Activated CD4-positive, alpha-beta T cell treated with anti-CD3 and anti-CD28 coated beads, Interleukin-2, amount 10 ng/mL, durations not matched to agents 7 days and 5 days (primary cell): ENCODE data around the gene SMYD1. TPM values are rescaled to one million over a fixed set of nuclear protein-coding genes. Genes with fewer than 3 reads are reported as not detected.

ENCODE experiments used
- CTCF ChIA-PET: fragments of 350-600 bp; sonication (Branson Sonifier 250); formaldehyde crosslinking; loops from one replicate; lab custom pipeline; 2021; ENCODE audit warnings: antibody characterized with exemption; lab: Charles Lee
- POLR2A ChIA-PET: fragments of 350-600 bp; sonication (Branson Sonifier 250); formaldehyde crosslinking; loops from one replicate; lab custom pipeline; 2021; ENCODE audit warnings: antibody characterized with exemption; lab: Charles Lee
- DNase-seq: peaks from one replicate; pipeline ENCODE4 v3.0.0-alpha.2; 2020
- H3K27ac Mint-ChIP-seq: one replicate; pipeline ENCODE4 v1.8.0; 2021; ENCODE audit warnings: mild to moderate bottlenecking, moderate library complexity, mixed read lengths
- H3K27me3 Mint-ChIP-seq: one replicate; pipeline ENCODE4 v1.8.0; 2021; ENCODE audit warnings: mixed read lengths
- H3K36me3 Mint-ChIP-seq: one replicate; pipeline ENCODE4 v1.8.0; 2021; ENCODE audit warnings: low read depth, mixed read lengths
- H3K4me1 Mint-ChIP-seq: one replicate; pipeline ENCODE4 v1.8.0; 2021; ENCODE audit warnings: mixed read lengths
- H3K4me3 Mint-ChIP-seq: one replicate; pipeline ENCODE4 v1.8.0; 2021; ENCODE audit warnings: mild to moderate bottlenecking, moderate library complexity, mixed read lengths
- H3K9me3 Mint-ChIP-seq: one replicate; pipeline ENCODE4 v1.8.0; 2021; ENCODE audit warnings: mixed read lengths
- total RNA-seq, 2 experiments: library from RNA; stranded (reverse); gene quantifications; one replicate each; pipeline ENCODE4 v1.2.3, GENCODE V29; 2021

The SMYD1 gene
- total RNA-seq, 2 experiments from 2014 or later: not detected

DNA sequence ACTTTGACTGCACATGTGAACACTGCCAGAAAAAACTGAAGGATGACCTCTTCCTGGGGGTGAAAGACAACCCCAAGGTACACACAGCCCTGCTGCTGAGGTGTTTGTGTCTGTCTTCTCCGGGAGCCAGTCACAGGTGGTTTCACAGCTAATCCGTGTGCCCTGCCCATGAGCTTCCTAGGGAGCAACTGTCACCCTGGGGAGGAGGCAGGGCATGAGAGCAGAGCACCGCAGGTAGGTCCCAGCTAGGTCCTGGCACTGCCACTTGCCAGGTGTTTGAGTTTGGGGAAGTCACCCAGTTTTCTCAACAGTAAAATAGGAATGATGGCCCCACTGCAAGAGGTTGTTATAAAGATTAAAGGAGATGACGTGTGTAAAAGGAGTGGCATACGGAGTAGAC, 29.1 kb downstream of the SMYD1 start:
- ChIA-PET CTCF (no interaction called here), POLR2A (no interaction called here)
- no peaks in the 10 kb centered on the region for H3K9me3 Mint-ChIP-seq
- no peaks in the 10 kb centered on the region for H3K27me3 Mint-ChIP-seq
- no peaks in the 10 kb centered on the region for H3K36me3 Mint-ChIP-seq
- H3K27ac Mint-ChIP-seq: no peak overlapping the region
- no peaks in the 10 kb centered on the region for H3K4me1 Mint-ChIP-seq
- no peak overlapping the region for H3K4me3 Mint-ChIP-seq
- DNase-seq: no peak

DNA sequence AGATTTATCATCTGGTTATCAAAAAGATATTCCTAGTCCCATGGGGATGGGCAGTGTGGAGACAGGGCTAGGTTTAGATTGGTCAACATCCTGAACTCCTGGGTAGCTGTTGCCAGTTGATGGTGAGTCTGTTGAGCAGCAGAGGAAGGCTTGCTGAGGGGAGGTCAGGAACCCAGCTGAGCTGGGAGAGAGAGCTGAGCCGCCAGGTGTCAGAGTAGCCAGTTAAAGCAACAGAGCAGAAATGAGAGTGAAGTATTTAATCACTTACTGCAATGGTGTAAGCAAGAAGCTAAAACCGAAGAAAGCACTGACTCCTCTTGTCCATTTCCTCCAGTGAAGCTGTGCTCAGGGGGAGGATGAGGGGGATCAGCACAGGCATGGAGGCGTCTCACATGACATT, 29.6 kb downstream of the SMYD1 start:
- no peak for DNase-seq
- no peaks in the 10 kb centered on the region for H3K36me3 Mint-ChIP-seq
- CTCF ChIA-PET: no interaction called here
- no peak overlapping the region for H3K27ac Mint-ChIP-seq
- POLR2A ChIA-PET: no interaction called here
- no peaks in the 10 kb centered on the region for H3K9me3 Mint-ChIP-seq
- H3K4me3 Mint-ChIP-seq: no peak overlapping the region
- H3K27me3 Mint-ChIP-seq: no peaks in the 10 kb centered on the region
- H3K4me1 Mint-ChIP-seq: no peaks in the 10 kb centered on the region

DNA sequence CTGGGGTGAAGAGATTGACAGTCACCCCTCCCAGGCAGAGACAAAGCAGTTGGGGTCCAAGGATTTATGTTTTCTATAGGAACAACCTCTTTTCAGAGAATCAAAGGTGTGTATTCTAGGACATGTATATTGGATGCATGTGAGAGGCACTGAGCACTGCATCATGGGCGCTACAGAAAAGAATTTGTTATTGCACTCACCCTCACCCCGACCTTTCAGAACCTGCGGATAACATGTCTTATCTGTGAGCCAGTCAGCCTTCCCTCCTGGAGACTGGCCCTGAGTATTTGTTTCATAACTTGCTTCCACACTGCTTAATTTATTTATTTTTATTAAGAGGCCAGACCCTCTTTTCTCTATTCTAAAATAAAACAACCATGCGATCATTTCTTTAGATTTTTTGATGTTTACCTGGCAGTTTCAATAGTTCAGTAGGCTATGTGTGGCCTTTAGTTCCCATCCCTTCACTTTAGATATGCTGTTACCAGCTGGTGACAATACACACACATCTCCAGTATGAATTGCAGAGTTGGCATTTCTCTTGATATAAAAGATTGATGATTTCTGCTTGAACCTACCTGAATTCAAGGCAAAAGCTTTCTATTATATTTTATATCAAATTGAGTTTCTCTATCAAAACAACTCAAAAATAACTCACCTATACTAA, 30.4 kb downstream of the SMYD1 start:
- no peak overlapping the region for H3K4me3 Mint-ChIP-seq
- no peaks in the 10 kb centered on the region for H3K36me3 Mint-ChIP-seq
- CTCF ChIA-PET: no interaction called here
- POLR2A ChIA-PET: no interaction called here
- DNase-seq: no peak
- H3K27ac Mint-ChIP-seq: no peak overlapping the region
- no peaks in the 10 kb centered on the region for H3K9me3 Mint-ChIP-seq
- H3K27me3 Mint-ChIP-seq: peaks cover 7% of the 10 kb centered on the region
- no peaks in the 10 kb centered on the region for H3K4me1 Mint-ChIP-seq

DNA sequence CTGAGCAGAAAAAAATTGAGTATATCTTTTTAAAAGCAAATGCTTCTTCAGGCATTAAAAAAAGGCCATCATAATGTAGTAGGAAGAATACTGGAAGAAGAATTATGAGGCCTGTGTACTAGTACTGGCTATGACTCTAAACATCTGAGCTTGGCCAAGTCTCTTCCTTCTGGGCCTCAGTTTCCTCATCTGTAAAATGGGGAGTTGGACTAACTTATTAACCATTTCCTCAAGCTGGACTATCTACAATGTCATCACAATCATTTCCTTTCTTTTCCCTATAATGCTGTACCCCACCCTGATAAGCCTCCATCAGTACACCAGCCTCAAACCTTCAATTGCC, 30.9 kb downstream of the SMYD1 start:
- H3K27ac Mint-ChIP-seq: no peak overlapping the region
- H3K9me3 Mint-ChIP-seq: no peaks in the 10 kb centered on the region
- no peaks in the 10 kb centered on the region for H3K36me3 Mint-ChIP-seq
- no peaks in the 10 kb centered on the region for H3K4me1 Mint-ChIP-seq
- DNase-seq: no peak
- peaks cover 7% of the 10 kb centered on the region for H3K27me3 Mint-ChIP-seq
- POLR2A ChIA-PET: no interaction called here
- no peak overlapping the region for H3K4me3 Mint-ChIP-seq
- CTCF ChIA-PET: no interaction called here

DNA sequence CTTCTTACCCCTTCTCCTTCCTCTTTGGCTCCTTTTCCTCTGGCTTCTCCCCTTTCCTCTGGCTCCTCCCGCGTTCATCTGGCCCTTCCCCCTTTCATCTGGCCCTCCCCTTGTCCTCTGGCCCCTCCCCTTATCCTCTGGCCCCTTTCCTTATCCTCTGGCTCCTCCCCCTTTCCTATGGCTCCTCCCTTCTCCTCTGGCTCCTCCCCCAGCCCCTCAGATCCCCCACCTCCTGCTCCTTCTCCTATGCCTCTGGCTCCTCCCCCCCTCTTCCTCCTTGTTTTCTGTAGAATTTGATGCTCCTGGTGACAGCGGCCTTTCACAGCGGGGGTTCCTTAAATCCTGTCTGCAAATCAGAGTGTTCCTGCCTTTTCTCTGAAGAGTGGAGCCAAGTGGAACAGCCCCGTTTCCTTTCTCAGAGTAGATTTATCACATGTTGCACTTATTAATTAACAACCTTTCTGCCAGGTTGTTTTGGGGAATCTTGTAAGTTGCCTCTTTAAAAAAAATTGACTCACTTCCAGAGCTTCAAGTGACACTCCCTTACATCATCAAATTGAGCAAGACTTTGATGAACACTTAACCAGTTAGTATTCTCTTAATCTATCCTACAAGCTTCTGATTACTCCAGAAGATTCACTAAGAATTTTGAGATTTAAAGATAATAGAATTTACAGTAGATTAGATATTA, 32.3 kb downstream of the SMYD1 start:
- DNase-seq: no peak
- no peaks in the 10 kb centered on the region for H3K4me1 Mint-ChIP-seq
- no peak overlapping the region for H3K27ac Mint-ChIP-seq
- no peak overlapping the region for H3K4me3 Mint-ChIP-seq
- ChIA-PET POLR2A (no interaction called here), CTCF (interaction anchor here (1.1 kb wide), 1 partner anchor 16 kb away, joined by 3 read pairs; no protein-coding TSS in a partner anchor)
- peaks cover 7% of the 10 kb centered on the region for H3K27me3 Mint-ChIP-seq
- H3K9me3 Mint-ChIP-seq: no peaks in the 10 kb centered on the region
- H3K36me3 Mint-ChIP-seq: no peaks in the 10 kb centered on the region

DNA sequence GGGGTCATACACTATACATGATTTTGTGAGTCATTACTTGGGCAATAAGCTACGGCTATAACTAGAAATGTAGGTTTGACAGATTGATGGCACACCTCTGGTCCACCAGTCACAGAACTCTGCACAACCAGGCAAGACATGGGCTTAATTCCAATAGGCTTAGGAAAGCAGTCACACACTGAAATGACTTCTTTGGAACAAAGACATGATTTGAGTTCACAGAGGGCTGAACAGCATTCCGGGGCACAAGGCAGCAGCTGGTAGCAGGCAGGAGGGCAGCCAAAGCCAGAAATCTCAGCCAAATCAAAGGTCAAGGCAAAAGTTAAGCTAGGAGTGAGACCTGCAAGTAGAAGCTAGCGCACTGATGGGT, 32.8 kb downstream of the SMYD1 start:
- ChIA-PET POLR2A (no interaction called here), CTCF (interaction anchor here (1.1 to 1.8 kb wide), 2 partner anchors 16 to 22 kb away, joined by 3 to 4 read pairs; no protein-coding TSS in a partner anchor)
- DNase-seq: no peak
- Mint-ChIP-seq H3K27me3 (peaks cover 7% of the 10 kb centered on the region), H3K4me1 (no peaks in the 10 kb centered on the region), H3K9me3 (no peaks in the 10 kb centered on the region), H3K36me3 (no peaks in the 10 kb centered on the region), H3K4me3 (no peak overlapping the region), H3K27ac (no peak overlapping the region)

DNA sequence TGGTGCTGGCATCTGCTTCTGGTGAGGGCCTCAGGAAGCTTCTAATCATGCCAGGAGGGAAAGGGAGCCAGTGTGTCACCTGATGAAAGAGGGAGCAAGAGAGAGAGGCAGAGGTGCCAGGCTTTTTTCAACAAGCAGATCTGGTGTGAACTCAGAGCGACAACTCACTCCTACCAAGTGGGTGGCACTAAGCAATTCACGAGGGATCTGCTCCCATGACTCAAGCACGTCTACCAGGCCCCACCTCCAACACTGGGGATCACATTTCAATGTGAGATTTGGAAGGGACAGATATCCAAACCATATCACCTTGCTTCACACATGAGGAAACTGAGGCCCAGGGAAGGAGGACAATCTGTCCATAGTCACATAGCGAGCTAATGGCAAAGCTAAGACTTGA, 41.2 kb downstream of the SMYD1 start:
- no peak for DNase-seq

DNA sequence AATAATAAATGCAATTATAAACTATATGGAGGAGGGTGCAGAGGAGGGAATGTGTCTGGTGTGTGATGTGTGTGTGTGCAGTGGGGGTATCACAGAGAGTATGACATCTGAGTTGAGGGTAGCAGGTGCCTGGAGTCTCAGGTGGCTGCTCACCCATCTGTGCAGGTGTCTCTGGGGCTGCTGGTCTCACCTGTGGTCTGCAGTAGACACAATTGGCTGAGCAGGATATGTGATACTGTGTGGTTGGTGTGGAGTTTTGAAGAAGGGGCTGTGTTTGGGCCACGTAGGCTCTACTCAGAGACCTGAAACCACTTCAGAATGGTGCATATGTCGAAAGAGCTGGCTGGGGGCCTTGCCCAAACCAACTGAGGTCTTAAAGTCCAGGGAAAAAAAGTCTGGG, 43.2 kb downstream of the SMYD1 start:
- no peak overlapping the region for H3K27ac Mint-ChIP-seq
- ChIA-PET POLR2A (no interaction called here), CTCF (no interaction called here)
- no peak overlapping the region for H3K4me3 Mint-ChIP-seq
- H3K4me1 Mint-ChIP-seq: no peaks in the 10 kb centered on the region
- no peaks in the 10 kb centered on the region for H3K9me3 Mint-ChIP-seq
- DNase-seq: no peak
- H3K27me3 Mint-ChIP-seq: no peaks in the 10 kb centered on the region
- H3K36me3 Mint-ChIP-seq: no peaks in the 10 kb centered on the region

More for the DNA sequence above, 41.2 kb downstream of the SMYD1 start:
- H3K4me3 Mint-ChIP-seq: no peak overlapping the region
- ChIA-PET POLR2A (no interaction called here), CTCF (no interaction called here)
- H3K4me1 Mint-ChIP-seq: no peaks in the 10 kb centered on the region
- H3K36me3 Mint-ChIP-seq: no peaks in the 10 kb centered on the region
- no peaks in the 10 kb centered on the region for H3K9me3 Mint-ChIP-seq
- no peak overlapping the region for H3K27ac Mint-ChIP-seq
- H3K27me3 Mint-ChIP-seq: no peaks in the 10 kb centered on the region

DNA sequence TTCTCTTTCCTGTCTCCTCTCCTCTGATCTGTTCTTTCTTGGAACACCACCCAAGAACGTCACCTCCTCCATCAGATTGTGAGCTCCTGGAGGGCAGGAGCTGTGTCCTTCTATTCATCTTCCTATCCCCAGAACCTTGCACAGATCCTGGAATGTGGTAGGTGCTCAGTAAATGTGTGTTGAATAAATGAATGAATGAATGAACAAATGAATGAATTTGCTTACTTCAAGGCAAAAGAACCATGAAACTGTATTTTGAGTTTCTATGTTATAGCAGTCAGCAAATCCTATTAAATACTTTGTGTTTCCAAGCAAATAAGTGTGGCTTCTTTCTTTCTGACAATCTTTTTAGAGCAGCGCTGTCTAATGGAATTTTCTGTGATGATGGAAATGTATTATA, 45.4 kb downstream of the SMYD1 start:
- H3K4me3 Mint-ChIP-seq: no peak overlapping the region
- ChIA-PET POLR2A (no interaction called here), CTCF (no interaction called here)
- H3K27me3 Mint-ChIP-seq: no peaks in the 10 kb centered on the region
- no peaks in the 10 kb centered on the region for H3K4me1 Mint-ChIP-seq
- no peaks in the 10 kb centered on the region for H3K36me3 Mint-ChIP-seq
- DNase-seq: no peak
- no peaks in the 10 kb centered on the region for H3K9me3 Mint-ChIP-seq
- no peak overlapping the region for H3K27ac Mint-ChIP-seq

DNA sequence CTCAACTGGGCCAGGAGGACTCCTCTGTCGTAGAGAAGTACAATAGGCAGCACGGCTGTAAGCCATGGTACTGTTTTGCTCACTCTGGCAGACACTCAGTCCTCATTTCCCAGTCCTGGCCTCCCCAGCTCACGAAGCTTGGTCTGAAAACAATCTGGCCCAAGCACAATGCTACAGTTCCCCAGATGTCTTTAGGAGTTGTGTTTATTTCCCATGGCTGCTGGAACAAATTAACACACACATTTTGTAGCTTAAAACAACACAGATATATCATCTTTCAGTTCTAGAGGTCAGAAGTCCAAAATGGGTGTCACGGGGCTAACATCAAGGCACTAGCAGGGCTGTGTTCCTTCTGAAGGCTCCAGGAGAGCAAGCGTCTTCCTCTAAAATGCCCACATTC, 47.3 kb downstream of the SMYD1 start:
- peaks cover 2% of the 10 kb centered on the region for H3K27me3 Mint-ChIP-seq
- H3K27ac Mint-ChIP-seq: no peak overlapping the region
- H3K9me3 Mint-ChIP-seq: no peaks in the 10 kb centered on the region
- CTCF ChIA-PET: interaction anchor here (0.9 kb wide), 1 partner anchor 15 kb away, joined by 3 read pairs; no protein-coding TSS in a partner anchor
- H3K4me1 Mint-ChIP-seq: no peaks in the 10 kb centered on the region
- no peak overlapping the region for H3K4me3 Mint-ChIP-seq
- DNase-seq: no peak
- POLR2A ChIA-PET: no interaction called here
- no peaks in the 10 kb centered on the region for H3K36me3 Mint-ChIP-seq

DNA sequence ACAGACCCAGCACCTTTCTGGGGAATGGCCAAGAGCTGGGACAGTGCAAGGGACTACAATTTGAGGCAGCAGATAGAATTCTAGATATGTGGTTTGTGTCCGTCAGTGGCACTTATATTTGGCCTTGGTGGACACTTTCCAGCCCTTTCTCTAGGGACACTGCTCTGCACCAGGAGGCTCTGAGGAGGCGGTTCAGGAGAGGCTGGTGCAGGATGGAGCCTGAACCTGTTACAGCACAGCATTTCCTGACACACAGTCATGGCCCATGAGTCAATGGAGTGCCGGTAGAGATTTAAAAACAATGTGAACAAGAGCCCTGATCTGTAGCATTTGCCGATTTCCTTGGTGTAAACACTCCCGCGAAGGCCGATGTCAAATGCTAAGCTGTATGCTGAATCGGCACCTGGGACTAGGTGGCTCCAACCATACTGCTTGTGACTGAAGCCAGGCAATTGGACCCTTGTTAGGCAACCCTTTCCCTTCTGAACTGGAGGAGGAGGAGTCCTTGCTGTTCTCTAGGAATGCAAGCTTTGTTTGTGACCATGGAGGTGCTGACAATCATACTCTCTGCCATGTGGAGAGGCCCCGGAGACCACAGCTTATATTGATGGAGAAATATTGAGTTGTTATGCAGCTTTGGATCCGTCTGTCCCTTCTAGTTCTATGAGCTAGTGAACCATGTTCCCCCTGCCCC, 48.3 kb downstream of the SMYD1 start:
- Mint-ChIP-seq H3K4me3 (no peak overlapping the region), H3K9me3 (no peaks in the 10 kb centered on the region), H3K27ac (no peak overlapping the region), H3K36me3 (no peaks in the 10 kb centered on the region), H3K27me3 (peaks cover 2% of the 10 kb centered on the region), H3K4me1 (no peaks in the 10 kb centered on the region)
- DNase-seq: no peak
- CTCF ChIA-PET: interaction anchor here (0.7 kb wide), 1 partner anchor 16 kb away, joined by 3 read pairs; no protein-coding TSS in a partner anchor
- POLR2A ChIA-PET: no interaction called here

DNA sequence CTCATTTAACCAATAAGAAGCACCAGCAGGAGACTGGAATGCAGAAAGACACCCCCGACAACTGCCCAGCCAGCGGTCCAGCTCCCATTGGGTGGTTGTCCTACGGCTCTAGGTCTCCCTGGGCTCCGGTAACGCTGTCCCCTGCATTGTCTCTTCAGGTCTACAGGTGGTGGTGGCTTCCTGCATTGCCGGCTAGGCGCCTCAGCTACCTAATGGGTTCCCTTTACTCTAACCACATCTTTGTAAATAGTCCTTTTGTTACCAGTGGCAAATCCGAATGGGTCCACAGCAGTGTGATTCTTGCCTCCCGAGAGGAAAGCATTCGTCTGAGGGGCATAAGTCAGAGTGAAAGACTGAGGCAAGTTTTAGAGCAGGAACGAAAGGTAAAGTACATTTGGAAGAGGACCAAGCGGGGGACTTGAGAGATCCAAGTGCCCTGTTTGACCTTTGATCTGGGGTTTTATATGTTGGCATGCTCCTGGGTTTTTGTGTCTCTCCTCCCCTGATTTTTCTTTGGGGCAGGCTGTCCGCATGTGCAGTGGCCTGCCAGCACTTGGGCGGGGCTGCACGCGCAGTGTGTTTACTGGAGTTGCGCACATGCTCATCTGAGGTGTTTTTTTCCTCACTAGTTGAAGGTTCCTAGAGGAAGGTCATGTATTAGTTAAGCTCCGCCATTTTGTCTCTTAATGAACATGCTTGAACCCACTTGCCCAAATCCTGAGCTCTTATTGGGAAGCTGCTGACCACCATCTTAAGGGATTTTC, 49.2 kb downstream of the SMYD1 start:
- POLR2A ChIA-PET: no interaction called here
- Mint-ChIP-seq H3K27me3 (peaks cover 2% of the 10 kb centered on the region), H3K4me3 (no peak overlapping the region), H3K9me3 (no peaks in the 10 kb centered on the region), H3K27ac (no peak overlapping the region), H3K4me1 (no peaks in the 10 kb centered on the region), H3K36me3 (no peaks in the 10 kb centered on the region)
- no peak for DNase-seq
- CTCF ChIA-PET: interaction anchor here (0.7 kb wide), 1 partner anchor 17 kb away, joined by 3 read pairs; no protein-coding TSS in a partner anchor

DNA sequence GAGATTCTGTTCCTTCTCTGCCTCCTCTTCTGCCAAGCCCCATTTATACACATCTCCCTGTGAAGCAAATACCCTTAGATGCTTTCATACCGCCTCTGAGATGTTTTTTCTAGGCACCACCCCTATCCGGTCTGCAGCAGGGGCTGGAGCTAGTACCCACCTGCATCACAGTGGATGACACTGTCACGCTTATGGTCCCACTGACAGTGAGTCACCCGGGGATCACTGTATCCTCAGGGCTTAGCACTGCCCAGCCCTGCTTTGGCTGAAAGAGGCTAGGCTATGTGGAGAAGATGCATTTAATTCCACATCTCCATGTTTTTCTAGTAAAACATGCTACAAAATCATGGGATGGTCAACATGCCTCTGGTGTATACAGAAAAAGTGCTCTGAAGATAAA, 50.3 kb downstream of the SMYD1 start:
- Mint-ChIP-seq H3K4me3 (no peak overlapping the region), H3K36me3 (no peaks in the 10 kb centered on the region), H3K27ac (no peak overlapping the region), H3K27me3 (peaks cover 2% of the 10 kb centered on the region), H3K9me3 (no peaks in the 10 kb centered on the region), H3K4me1 (no peaks in the 10 kb centered on the region)
- DNase-seq: no peak
- ChIA-PET POLR2A (no interaction called here), CTCF (no interaction called here)
